Epithelial cell of esophagus (primary cell): ENCODE measurements around the gene STK10.
"Not testable (repeated sequence)": the region's sequence is repeated elsewhere in the genome, so short reads cannot be mapped to it uniquely, and the experiment has no call there.

ENCODE experiments used
- DNase-seq: peaks from one replicate; pipeline ENCODE4 v3.0.0; 2010; ENCODE audit warnings: low read depth
- H3K4me3 ChIP-seq: 2 replicates; pipeline ENCODE4 v1.5.1; 2011; ENCODE audit warnings: mild to moderate bottlenecking, low read length, control low read depth
- TF ChIP-seq, protein P1 (sequence below): IDR thresholded peaks from 2 replicates; pipeline ENCODE4 v1.5.1; 2011; ENCODE audit warnings: low read depth, mild to moderate bottlenecking, low read length, control low read depth, inconsistent platforms; ENCODE audit not compliant: insufficient read depth; ENCODE audit errors: missing control alignments

STK10 gene

DNA sequence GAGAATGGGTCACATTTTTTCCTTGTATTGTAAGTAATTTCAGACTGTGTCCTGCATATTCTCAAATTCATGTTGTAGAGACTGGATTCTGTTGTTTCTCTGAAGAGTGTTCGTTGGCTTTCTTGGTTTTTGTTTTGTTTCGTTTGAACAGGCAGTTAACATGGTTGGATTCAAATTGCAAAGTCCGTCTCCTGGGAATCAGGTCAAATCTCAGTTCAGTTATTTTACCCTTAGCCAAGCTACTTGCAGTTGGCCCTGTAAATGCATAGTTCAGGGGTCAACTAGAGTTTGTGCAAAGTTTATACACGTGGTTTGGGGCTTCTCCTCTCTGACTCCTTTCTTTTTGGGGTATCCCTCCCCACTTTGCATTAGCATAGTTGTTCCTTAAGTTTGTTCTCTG lies 159.9 kb downstream of the STK10 start:
- no peak for DNase-seq
- H3K4me3 ChIP-seq, result no peak overlapping the region
- TF ChIP-seq, protein P1, sequence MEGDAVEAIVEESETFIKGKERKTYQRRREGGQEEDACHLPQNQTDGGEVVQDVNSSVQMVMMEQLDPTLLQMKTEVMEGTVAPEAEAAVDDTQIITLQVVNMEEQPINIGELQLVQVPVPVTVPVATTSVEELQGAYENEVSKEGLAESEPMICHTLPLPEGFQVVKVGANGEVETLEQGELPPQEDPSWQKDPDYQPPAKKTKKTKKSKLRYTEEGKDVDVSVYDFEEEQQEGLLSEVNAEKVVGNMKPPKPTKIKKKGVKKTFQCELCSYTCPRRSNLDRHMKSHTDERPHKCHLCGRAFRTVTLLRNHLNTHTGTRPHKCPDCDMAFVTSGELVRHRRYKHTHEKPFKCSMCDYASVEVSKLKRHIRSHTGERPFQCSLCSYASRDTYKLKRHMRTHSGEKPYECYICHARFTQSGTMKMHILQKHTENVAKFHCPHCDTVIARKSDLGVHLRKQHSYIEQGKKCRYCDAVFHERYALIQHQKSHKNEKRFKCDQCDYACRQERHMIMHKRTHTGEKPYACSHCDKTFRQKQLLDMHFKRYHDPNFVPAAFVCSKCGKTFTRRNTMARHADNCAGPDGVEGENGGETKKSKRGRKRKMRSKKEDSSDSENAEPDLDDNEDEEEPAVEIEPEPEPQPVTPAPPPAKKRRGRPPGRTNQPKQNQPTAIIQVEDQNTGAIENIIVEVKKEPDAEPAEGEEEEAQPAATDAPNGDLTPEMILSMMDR, result no peak

DNA sequence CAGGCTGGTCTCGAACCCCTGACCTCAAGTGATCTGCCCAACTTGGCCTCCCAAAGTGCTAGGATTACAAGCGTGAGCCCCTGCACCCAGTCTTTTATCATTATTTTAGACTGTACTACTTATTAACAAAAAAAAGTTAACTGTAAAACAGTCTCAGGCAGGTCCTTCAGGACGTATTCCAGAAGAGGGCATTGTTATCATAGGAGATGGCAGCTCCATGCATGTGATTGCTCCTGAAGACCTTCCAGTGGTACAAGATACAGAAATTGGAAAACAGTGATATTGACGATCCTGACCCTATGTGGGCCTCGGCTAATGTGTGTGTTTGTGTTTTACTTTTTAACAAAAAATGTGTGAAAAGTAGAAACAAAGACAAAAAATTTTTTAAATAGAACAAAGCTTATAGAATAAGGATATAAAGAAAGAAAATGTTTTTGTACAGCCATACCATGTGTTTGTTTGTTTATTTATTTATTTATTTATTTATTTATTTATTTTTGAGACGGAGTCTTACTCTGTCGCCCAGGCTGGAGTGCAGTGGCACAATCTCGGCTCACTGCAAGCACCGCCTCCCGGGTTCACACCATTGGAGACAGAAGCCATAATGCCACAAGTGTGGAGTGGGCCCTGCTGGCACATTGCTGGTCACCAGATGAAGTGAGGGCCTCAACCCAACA lies 167.8 kb downstream of the STK10 start:
- DNase-seq, result peak; percentile 29
- H3K4me3 ChIP-seq, result not testable (repeated sequence)
- TF ChIP-seq, protein P1, result peak; percentile 27

DNA sequence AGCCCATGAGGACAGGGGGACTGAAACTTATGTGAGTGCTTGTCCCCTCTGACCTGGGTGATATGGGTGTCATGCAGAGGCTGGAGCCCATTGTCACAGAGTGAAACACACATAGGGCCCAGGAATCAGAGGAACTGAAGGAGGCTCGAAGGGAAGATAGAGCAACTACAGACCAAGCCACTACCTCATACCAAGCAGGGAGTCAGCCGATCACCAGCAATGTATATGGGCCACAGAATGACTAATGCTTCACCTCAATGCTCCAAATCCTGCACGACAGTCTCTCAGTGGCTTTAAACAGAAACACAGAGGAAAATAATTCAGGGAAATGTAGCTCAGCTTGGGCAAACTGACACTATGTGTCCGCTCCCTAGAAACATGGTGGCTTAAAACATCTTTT lies 172.7 kb downstream of the STK10 start:
- TF ChIP-seq, protein P1, result no peak
- H3K4me3 ChIP-seq, result no peak overlapping the region
- DNase-seq, result no peak

DNA sequence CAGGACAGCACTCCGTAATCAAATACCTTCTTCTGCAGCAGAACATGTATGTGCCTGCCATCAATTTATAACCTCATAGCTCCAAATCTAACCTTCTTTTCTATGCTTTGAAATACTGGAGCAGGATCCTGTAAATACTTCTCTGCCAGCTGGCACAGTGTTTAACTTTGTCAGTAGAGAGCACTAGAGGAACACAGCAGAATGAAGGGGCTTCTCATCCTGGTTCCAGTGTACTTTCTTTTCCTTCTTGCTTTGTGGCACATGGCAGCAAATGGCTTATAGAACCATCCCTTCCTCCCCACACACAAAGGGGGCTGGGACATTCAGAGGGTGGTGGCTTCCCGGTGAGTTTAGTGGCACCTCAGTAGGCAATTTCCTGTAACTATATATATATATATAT lies 177.7 kb downstream of the STK10 start:
- TF ChIP-seq, protein P1, result peak; percentile 32
- DNase-seq, result peak; percentile 24
- no peak overlapping the region for H3K4me3 ChIP-seq

DNA sequence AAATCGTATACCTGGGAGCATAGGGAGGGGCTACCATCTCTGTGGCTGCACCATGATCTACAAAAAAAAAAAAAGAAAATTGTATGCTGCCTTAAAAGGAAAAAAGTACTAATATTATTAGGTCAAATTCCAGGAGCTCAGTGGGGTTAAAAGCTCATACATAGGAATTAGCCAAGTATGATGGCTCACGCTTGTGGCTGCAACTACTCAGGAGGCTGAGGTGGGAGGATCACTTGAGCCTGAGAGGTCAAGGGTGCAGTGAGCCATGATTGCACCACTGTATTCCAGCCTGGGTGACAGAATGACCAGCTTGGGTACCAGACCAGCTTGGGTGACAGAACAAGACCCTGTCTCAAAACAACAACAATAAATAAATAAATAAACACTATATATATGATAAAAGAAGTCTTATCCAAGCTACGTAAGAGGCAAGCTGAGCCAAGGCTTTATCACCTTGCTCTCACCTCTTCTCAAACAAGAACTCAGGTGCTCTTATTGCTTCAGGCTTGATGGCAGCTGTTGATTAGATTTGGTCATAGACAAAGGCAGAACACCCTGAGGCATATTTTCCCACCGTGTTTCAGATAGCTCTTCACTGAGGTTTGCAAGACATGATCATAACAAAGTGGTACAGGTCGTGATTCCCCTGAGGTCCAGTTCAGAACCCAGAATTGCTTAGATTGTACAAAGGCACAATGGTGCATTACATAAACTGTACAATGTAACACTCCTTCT lies 178.3 kb downstream of the STK10 start:
- DNase-seq, result peak; percentile 20
- no peak overlapping the region for H3K4me3 ChIP-seq
- TF ChIP-seq, protein P1, result no peak

DNA sequence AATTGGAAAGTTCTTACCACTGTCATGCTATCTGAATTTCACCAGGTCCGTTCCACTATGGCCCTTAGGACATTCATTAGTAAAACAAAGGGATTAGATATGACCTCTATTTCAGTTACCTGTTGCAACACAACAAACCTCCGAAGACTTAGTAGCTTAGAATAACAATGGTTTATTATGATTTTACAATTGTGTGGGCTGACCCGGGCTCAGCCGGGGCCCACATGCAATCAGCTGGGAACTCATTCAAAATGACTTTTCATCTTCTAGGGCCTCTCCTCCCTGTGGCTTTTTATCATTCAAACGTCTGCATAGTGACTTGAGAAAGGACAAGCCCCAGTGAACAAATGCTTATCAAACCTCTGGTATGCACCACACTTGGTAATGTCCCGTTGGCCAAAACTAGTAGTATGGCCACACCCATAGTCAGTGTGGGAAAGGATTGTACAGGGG lies 179.3 kb downstream of the STK10 start:
- TF ChIP-seq, protein P1, result no peak
- peak; percentile 14 for DNase-seq
- no peak overlapping the region for H3K4me3 ChIP-seq
